ENCODE data around the gene TINAG.

TINAG gene, protein sequence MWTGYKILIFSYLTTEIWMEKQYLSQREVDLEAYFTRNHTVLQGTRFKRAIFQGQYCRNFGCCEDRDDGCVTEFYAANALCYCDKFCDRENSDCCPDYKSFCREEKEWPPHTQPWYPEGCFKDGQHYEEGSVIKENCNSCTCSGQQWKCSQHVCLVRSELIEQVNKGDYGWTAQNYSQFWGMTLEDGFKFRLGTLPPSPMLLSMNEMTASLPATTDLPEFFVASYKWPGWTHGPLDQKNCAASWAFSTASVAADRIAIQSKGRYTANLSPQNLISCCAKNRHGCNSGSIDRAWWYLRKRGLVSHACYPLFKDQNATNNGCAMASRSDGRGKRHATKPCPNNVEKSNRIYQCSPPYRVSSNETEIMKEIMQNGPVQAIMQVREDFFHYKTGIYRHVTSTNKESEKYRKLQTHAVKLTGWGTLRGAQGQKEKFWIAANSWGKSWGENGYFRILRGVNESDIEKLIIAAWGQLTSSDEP

DNA sequence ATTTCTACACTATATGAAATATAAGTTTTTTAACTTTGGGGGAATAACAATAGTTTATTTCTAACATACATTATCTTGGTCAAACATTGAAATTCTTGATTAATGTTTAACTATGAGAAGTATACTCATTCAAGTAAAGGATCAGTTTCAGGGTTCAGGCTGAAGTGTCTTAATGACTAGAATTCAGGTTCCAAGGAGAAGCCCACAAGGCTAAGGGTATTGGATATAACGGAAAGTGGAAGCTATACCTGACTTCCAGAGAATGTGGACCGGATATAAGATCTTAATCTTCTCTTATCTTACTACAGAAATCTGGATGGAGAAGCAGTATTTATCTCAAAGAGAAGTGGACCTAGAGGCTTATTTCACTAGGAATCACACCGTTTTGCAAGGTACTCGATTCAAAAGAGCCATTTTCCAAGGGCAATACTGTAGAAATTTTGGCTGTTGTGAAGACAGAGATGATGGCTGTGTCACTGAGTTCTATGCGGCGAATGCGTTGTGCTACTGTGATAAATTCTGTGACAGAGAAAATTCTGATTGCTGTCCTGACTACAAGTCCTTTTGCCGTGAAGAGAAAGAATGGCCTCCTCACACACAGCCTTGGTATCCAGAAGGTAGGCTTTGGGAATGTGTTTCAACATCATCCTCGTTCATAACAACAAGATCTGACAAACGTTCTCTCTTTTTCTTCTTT, at the start of gene TINAG:
Gene TINAG, plus strand, starts transcription at position 153 of the 697 bp plus-strand sequence. Its CDS starts 110 bp downstream, at position 263.
- in situ Hi-C loops (cut with MboI; ENCODE audit: low sequenced_read_pairs), result no loop called here

GRCh38 chr6:54260025-54260424, 48.2 kb upstream of the TINAG start:
- in situ Hi-C loops (cut with MboI; ENCODE audit: low sequenced_read_pairs), result no loop called here

GRCh38 chr6:54262499-54262898, 45.7 kb upstream of the TINAG start:
- in situ Hi-C loops (cut with MboI; ENCODE audit: low sequenced_read_pairs), result no loop called here

GRCh38 chr6:54262971-54263370, 45.3 kb upstream of the TINAG start:
- in situ Hi-C loops (cut with MboI; ENCODE audit: low sequenced_read_pairs), result no loop called here

DNA sequence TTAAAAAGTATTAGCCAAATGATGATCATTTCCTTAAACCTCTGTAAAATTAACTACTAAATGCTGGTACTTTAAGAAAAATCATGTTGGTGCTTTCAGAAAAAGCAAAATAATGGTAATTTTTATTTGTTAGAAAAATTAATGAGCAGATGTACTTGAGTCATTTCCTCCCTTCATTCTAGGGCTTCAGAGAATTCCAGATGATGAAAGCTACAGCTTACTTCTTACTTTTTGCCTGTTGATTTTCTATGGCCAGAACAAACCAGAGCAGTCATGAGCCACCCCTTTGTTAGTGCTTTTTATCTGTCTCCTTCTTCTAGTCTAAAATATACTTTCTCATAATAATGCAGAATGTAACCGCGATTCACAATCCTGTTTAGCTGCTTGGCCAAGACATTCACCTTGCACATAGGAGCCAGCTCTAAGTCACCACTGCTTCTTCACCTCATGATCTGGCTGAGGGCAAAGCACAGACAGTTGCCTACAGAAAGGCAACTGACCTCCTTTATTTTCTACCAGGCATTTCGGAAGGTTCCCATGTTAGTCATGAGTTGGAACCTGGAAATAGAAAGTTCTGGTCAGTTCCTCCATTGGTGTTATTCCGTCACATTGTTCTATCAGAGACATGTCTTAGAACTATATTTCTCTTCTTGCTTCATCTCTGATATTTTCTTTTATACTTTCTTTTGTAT, 43.5 kb upstream of the TINAG start:
- in situ Hi-C loops (cut with MboI; ENCODE audit: low sequenced_read_pairs), result no loop called here

GRCh38 chr6:54266400-54266923, 41.8 kb upstream of the TINAG start:
- in situ Hi-C loops (cut with MboI; ENCODE audit: low sequenced_read_pairs), result no loop called here

DNA sequence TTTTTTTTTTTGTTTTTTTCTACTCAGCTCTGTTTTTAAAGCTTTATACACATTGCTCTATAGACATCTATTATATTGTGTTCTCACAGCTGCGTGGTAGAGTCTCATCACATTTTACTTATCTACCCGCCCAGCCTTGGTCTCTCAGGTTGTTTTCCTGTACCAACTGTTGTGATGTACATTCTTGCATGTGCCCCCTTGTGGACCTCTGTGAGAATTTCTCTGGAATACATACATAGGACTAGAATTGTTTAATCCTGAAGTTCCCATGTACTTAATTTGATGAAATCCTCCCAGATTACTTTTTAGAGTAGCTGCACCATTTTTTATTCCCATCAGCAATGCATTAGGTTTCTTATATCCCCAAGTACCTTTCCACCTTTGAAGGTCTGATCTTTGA, 40.4 kb upstream of the TINAG start:
- in situ Hi-C loops (cut with MboI; ENCODE audit: low sequenced_read_pairs), result no loop called here

DNA sequence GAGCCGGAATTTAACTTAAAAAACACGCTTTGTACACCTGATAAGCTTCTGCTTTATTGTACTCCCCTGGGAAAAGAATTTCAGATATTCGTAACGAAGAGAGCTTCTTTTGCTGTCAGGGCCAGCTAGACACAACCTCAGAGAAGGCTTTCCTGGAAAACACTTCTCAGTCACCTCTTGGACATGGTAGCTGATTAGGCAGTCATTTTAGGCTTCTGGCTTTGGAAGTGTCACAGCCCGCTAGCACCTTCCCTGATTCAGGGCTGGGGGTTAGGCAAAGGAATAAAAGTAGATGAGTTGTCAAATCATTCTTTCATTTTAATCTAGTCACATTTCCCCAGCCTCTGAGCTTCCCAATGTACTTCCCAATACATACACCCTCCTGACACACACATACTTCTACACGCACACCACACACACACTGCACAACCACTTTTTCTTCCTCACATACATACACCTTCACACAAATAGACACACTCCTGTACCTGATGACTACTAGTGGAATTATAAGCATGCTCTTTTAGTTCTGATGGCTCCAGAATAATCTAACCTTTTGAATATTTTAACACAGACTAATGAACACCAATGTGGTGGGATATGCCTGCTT, 34.9 kb upstream of the TINAG start:
- in situ Hi-C loops (cut with MboI; ENCODE audit: low sequenced_read_pairs), result no loop called here

DNA sequence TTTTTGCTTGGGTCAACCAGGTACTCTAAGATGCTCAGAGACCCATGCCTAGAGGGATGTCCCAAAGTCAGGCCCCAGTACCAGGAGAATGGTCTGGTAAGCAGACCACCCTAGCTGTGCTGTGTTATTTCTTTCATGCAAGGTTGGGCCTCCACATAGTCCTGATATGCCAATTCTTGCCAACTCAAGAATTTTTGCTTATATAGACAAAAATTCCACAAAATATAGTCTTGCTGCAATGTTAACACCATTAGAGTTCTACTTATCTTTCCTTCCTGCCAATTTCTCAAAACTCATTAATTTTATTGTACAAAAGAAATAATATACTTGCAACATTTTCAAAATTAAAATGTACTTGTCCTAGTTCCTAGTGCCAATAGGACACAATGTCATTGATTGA, 33.9 kb upstream of the TINAG start:
- in situ Hi-C loops (cut with MboI; ENCODE audit: low sequenced_read_pairs), result no loop called here

DNA sequence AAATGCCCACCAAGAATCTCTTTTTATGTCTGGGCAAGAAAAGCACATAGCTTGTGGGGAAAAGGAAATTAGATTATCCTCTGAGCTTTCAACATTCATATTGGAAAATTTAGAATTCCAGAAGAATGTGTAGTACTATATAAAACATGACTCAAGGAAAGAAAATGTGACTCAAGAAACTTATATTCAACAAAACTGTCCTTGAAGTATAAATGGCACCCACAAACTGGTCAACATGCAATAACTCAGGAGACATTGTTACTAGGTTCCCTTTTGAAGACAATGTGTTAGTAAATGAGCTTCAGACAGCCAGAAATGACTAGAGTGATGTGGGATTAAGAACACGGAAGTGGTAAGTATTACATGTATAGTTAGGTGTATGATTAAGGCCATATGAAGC, 26.1 kb upstream of the TINAG start:
- in situ Hi-C loops (cut with MboI; ENCODE audit: low sequenced_read_pairs), result no loop called here

DNA sequence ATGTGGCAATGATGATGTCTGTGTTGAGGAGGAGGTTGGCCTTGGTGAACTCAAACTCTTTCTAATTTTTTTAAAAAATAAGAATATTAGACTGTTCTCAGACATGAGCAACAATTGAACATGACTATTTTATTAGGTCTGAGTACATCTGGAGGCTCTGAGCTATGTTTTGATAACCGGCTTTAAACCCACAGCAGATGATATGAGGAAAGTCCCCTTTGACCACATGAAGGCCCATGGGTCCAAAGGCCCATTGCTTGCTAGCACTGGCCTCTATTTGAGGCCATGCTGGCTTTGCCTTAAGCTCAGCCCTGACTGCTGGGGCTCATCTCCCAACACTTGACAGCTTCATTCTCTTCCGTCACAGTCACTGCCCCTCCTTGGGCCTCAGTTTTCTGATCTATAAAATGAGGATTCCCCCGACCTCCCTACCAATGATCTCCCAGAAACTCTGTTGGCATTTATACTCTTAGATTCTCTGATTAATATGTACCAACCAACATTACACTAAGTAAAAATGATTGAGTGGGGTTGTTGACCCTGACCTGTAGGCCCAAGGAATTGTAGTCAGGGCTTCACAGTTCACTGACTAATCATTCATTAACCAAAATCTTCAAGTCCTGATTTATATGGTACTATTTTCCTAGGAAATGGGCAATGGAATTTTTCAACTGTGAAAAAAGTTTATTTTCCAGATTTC, 23.9 kb upstream of the TINAG start:
- in situ Hi-C loops (cut with MboI; ENCODE audit: low sequenced_read_pairs), result no loop called here

GRCh38 chr6:54285595-54285994, 22.6 kb upstream of the TINAG start:
- in situ Hi-C loops (cut with MboI; ENCODE audit: low sequenced_read_pairs), result no loop called here

GRCh38 chr6:54286141-54286540, 22.1 kb upstream of the TINAG start:
- in situ Hi-C loops (cut with MboI; ENCODE audit: low sequenced_read_pairs), result no loop called here

DNA sequence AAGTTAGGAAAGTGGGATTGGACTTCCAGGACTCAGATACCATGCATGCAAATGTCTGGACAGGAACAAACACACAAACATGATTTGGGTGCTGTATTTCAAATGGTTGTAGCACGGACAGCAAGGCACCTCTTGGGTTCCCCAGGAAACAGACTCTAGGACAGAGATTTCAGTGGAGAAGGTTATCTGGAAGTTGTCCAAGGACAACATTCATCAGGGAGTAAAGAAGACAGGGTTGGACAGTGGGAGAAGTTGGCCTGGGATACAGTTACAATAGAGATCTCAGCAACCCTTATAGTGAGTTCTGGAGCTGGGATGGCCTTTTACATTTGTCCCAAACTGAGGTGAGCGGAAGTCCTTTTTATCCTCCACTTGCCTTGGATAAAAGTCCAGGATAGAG, 19.8 kb upstream of the TINAG start:
- in situ Hi-C loops (cut with MboI; ENCODE audit: low sequenced_read_pairs), result no loop called here

- in situ Hi-C loops (cut with MboI; ENCODE audit: low sequenced_read_pairs), result no loop called here
These were observed 18.8 kb upstream of the TINAG start for GRCh38 chr6:54289426-54289825.

- in situ Hi-C loops (cut with MboI; ENCODE audit: low sequenced_read_pairs), result no loop called here
These were observed 17.1 kb upstream of the TINAG start for GRCh38 chr6:54291146-54291545.

- in situ Hi-C loops (cut with MboI; ENCODE audit: low sequenced_read_pairs), result no loop called here
These were observed 16.5 kb upstream of the TINAG start for GRCh38 chr6:54291738-54292137.

DNA sequence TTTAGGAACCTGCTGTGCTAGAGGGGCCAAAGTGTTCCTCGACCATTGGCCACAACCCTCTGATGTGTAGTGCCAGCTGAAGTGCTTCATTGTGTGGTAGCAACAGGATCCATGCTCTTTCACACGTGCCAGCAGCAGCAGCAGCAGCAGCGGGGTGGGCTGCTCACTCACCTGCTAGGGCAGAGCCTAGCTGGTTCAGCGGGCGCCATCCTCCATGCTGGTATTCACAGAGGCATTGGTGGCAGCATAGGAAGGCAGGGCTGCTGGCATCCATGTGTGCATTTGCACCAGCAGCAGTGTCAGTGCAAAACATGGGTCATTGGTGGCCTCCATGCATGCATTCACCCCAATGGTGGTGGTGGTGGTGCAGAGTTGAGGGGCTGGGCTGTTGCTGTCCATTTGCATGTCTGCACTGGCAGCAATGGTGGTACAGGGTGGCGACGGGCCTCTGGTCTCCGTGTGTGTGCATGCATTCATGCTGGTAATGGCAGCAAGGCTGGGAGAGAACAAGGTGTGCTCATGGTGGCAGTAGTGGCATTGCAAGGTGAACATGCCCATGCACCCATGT, 13.2 kb upstream of the TINAG start:
- in situ Hi-C loops (cut with MboI; ENCODE audit: low sequenced_read_pairs), result no loop called here

- in situ Hi-C loops (cut with MboI; ENCODE audit: low sequenced_read_pairs), result no loop called here
These were observed 8.5 kb upstream of the TINAG start for GRCh38 chr6:54299542-54300269.

All from HL-60/S4 treated with phorbol 12-myristate 13-acetate at 8.2 ng/mL for 4 days and 3 days (cell line).